HepG2 (cell line): Measurements from ENCODE around the gene SIN3A. TPM values are rescaled to one million over a fixed set of nuclear protein-coding genes. Genes with fewer than 3 reads are reported as not detected.
A peak's percentile ranks its signal among the peaks of the same experiment; 100 is the strongest.

ENCODE experiments used
- ATAC-seq: fragments of 200-7000 bp; cut with Tn5 transposase; 3 replicates; pipeline ENCODE4 v1.9.1; 2020; ENCODE audit warnings: mild to moderate bottlenecking, moderate library complexity
- BruUV-seq: library from RNA; stranded (reverse); fragments of 400-500 nt; replicated peaks from 2 replicates; lab custom pipeline; 2021; lab: Mats Ljungman, UMichigan
- CTCF ChIA-PET: fragments of 300-600 bp; formaldehyde crosslinking; extraction: SDS; loops from one replicate; lab custom pipeline; 2021; ENCODE audit warnings: low total read pairs, inconsistent platforms, low intra/inter-chr PET ratio; lab: Yijun Ruan, JAX
- POLR2A ChIA-PET: fragments of 350-600 bp; sonication (Branson Sonifier 250); formaldehyde crosslinking; loops from one replicate; lab custom pipeline; 2020; ENCODE audit warnings: antibody characterized with exemption, inconsistent platforms; lab: Yijun Ruan, JAX
- DNase-seq: peaks from one replicate; pipeline ENCODE4 v3.0.0-alpha.2; 2015; ENCODE audit warnings: low spot score
- FAIRE-seq: peaks from 3 replicates; lab custom pipeline; 2011; peaks lifted over from hg19 to GRCh38; lab: Jason Lieb, UNC
- H2AFZ ChIP-seq: one replicate; pipeline ENCODE4 v1.6.1; 2011; ENCODE audit warnings: low read length, inconsistent platforms
- H3K27ac ChIP-seq: fragments of 300-600 bp; 3 replicates; pipeline ENCODE4 v1.8.0; 2011; ENCODE audit warnings: mixed run types, mild to moderate bottlenecking, mixed read lengths, low read length, inconsistent platforms; ENCODE audit not compliant: insufficient read depth; ENCODE audit errors: extremely low read length
- H3K27me3 ChIP-seq, 2 experiments: fragments of 200-600 bp in 1 of 2; 2 replicates in 1 of 2; 3 replicates in 1 of 2; pipeline versions ENCODE4 v1.6.0 to v1.8.0; 2011; ENCODE audit warnings: low read length in 2 of 2, mild to moderate bottlenecking in 2 of 2, moderate library complexity in 2 of 2, inconsistent platforms in 1 of 2; ENCODE audit not compliant: insufficient read depth in 2 of 2, control insufficient read depth in 1 of 2
- H3K36me3 ChIP-seq, 2 experiments: fragments of 200-600 bp in 1 of 2; replicated peaks in 1 of 2; 2 replicates in 1 of 2; 3 replicates in 1 of 2; pipeline versions ENCODE4 v1.5.1 to v1.8.0; 2011; ENCODE audit warnings: low read length in 2 of 2, inconsistent platforms in 1 of 2; ENCODE audit not compliant: insufficient read depth in 2 of 2, control insufficient read depth in 1 of 2
- H3K4me1 ChIP-seq: 2 replicates; pipeline ENCODE4 v1.5.1; 2012; ENCODE audit warnings: low read length, inconsistent platforms; ENCODE audit not compliant: insufficient read depth
- H3K4me2 ChIP-seq: 2 replicates; pipeline ENCODE4 v1.6.0; 2011; ENCODE audit warnings: low read depth, low read length, inconsistent platforms
- H3K4me3 ChIP-seq, 3 experiments: fragments of 200-600 bp in 1 of 3; sonication (generic), shearing (Covaris generic) in 1 of 3; replicated peaks in 1 of 3; 2 replicates each; pipeline ENCODE4 v1.5.1; 2011 to 2016; ENCODE audit warnings: low read length in 3 of 3, inconsistent platforms in 2 of 3, low read depth in 2 of 3, mild to moderate bottlenecking in 2 of 3, control low read depth in 1 of 3, mixed read lengths in 1 of 3; ENCODE audit not compliant: insufficient read depth in 1 of 3
- H3K79me2 ChIP-seq: one replicate; pipeline ENCODE4 v1.6.1; 2011; ENCODE audit warnings: low read length, inconsistent platforms; ENCODE audit not compliant: insufficient read depth
- H3K9ac ChIP-seq: 2 replicates; pipeline ENCODE4 v1.6.0; 2011; ENCODE audit warnings: mild to moderate bottlenecking, low read depth, low read length, inconsistent platforms; ENCODE audit not compliant: insufficient read depth
- H3K9me3 ChIP-seq: 2 replicates; pipeline ENCODE4 v1.5.1; 2012; ENCODE audit warnings: mild to moderate bottlenecking, low read length
- H4K20me1 ChIP-seq: 2 replicates; pipeline ENCODE4 v1.6.0; 2011; ENCODE audit warnings: inconsistent platforms, mild to moderate bottlenecking, low read length, moderate library complexity; ENCODE audit not compliant: insufficient read depth
- KDM1A ChIP-seq: IDR thresholded peaks from 2 replicates; pipeline ENCODE4 v1.6.1; 2016; ENCODE audit warnings: missing compliant biosample characterization
- NRL ChIP-seq: sonication (generic); formaldehyde crosslinking; IDR thresholded peaks from 2 replicates; pipeline ENCODE4 v1.5.0; 2020; ENCODE audit warnings: missing genetic modification reagents, mild to moderate bottlenecking, moderate library complexity, borderline replicate concordance
- PITX1 ChIP-seq: sonication (generic); formaldehyde crosslinking; IDR thresholded peaks from 2 replicates; pipeline ENCODE4 v1.5.1; 2020; ENCODE audit warnings: mild to moderate bottlenecking, missing genetic modification reagents
- ZBTB7A ChIP-seq: sonication (generic); formaldehyde crosslinking; IDR thresholded peaks from 2 replicates; pipeline ENCODE4 v1.8.0; 2022; ENCODE audit warnings: mild to moderate bottlenecking, missing genetic modification reagents
- ZMYM4 ChIP-seq: sonication (generic); formaldehyde crosslinking; IDR thresholded peaks from 2 replicates; pipeline ENCODE4 v1.8.1; 2023; ENCODE audit warnings: mild to moderate bottlenecking, missing genetic modification reagents
- ZNF34 ChIP-seq: sonication (generic); formaldehyde crosslinking; IDR thresholded peaks from 2 replicates; pipeline ENCODE4 v1.4.0; 2020; ENCODE audit warnings: mild to moderate bottlenecking, missing genetic modification reagents, borderline replicate concordance
- ZNF441 ChIP-seq: sonication (generic); formaldehyde crosslinking; IDR thresholded peaks from 2 replicates; pipeline ENCODE4 v1.7.0; 2021; ENCODE audit warnings: missing genetic modification reagents, borderline replicate concordance
- ZSCAN22 ChIP-seq: sonication (generic); formaldehyde crosslinking; IDR thresholded peaks from 2 replicates; pipeline ENCODE4 v1.4.0; 2020; ENCODE audit warnings: mild to moderate bottlenecking, missing genetic modification reagents
- ZSCAN9 ChIP-seq: IDR thresholded peaks from 2 replicates; pipeline ENCODE4 v1.6.1; 2016; ENCODE audit warnings: borderline replicate concordance
- WGBS: methylation state at CpG from one replicate; pipeline ENCODE4 v1.1.6; 2017; ENCODE audit warnings: low lambda C conversion rate; 5-methylcytosine and 5-hydroxymethylcytosine counted together
- in situ Hi-C: cut with HindIII; loops from 2 replicates; pipeline ENCODE4 v1.10.0; 2017; ENCODE audit warnings: low pct_unique_long_range_greater_than_20kb; ENCODE audit not compliant: extremely low pct_ligation_motif_present
- intact Hi-C: fragments of 100-400 bp; cut with micrococcal nuclease; formaldehyde crosslinking; loops from one replicate; pipeline ENCODE4 v1.10.0; 2022; ENCODE audit not compliant: unreplicated experiment
- polyA plus RNA-seq, 8 experiments: library from polyadenylated mRNA; depleted of rRNA in 3 of 8; stranded (reverse) in 7 of 8; unstranded in 1 of 8; fragments of >200 nt; fragmentation: Illumina TruSeq in 4 of 8; extraction: Trizol in 4 of 8; gene quantifications; 2 replicates each; pipeline versions ENCODE4 v1.2.1 to v1.2.3, GENCODE V29; 2011 to 2016; ENCODE audit warnings: low read depth in 4 of 8, missing spikeins in 1 of 8, mixed read lengths in 1 of 8; ENCODE audit not compliant: insufficient read depth in 1 of 8
- total RNA-seq, 5 experiments: library from RNA; depleted of rRNA; stranded (reverse); fragments of >200 nt; fragmentation: Illumina TruSeq; extraction: Trizol; gene quantifications; 2 replicates each; pipeline ENCODE4 v1.2.3, GENCODE V29; 2016; ENCODE audit warnings: low read depth in 1 of 5
- TF ChIP-seq, protein P1 (sequence below): sonication (generic); formaldehyde crosslinking; IDR thresholded peaks from 2 replicates; pipeline ENCODE4 v1.5.0; 2020; ENCODE audit warnings: missing genetic modification reagents
- TF ChIP-seq, protein P2 (sequence below): sonication (generic); formaldehyde crosslinking; IDR thresholded peaks from 2 replicates; pipeline ENCODE4 v1.5.1; 2020; ENCODE audit warnings: mild to moderate bottlenecking, missing genetic modification reagents

The SIN3A gene
- total and polyA plus RNA-seq, 2 of the 13 experiments (the other 11 are each of a cell fraction or from before 2014, with no cell fraction given) = 16.1 to 28.1 TPM

DNA sequence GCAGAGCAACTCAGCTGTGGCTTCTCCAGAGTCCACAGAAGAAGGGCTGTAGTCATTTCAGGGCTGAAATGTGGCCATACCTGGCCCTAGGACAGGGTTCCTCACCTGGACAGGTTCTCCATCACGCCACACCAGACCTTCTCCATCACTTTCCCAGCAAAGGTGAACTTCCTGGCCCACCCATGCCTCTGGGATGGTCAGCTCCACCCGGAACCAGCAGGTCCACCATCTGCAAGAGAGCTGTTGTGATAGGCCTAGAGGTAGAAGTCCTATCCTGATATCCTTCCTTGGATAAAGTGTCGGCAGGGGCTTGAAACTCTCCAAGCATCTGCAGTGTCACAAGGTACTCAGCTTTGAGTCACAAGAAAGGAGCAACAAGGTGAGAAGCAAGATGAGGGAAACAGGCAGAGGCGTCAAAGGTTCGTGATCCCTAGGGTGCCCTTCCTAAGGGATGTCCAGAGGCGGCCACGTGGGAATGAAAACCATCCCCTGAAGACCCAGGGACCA is 84.0 kb downstream of the SIN3A start (continued):
- TF ChIP-seq PITX1 (CRISPR knock-in tag) (no peak), KDM1A (CRISPR knock-in tag) (peak; percentile 41; the same call in 1 of the 2 replicates), ZSCAN9 (no peak)
- TF ChIP-seq, protein P1, sequence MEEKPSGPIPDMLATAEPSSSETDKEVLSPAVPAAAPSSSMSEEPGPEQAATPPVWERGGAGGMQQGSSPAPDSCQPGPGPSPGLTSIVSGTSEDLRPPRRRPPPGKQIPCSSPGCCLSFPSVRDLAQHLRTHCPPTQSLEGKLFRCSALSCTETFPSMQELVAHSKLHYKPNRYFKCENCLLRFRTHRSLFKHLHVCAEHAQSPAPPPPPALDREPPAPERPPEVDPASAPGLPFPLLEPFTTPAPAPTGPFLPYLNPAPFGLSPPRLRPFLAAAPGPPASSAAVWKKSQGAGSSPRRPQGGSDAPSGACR = no peak

DNA sequence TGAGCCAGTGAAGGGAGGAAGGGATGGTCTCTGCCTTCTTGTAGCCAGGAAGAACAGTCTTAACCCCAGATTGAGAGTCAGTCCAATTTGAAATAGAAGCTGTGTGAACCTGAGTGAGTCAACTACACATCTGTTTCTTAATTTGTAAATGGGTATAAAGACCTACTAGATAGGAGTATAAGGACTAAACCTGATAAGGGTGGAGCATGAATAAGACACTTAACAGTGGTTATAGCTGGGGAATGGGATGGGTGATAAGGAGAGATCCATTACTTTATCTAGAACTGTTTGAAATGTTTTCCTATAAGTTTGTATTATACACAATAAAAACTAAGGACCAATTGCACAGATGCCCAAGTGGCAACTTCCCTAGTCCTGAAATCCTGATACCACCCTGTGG is 84.5 kb downstream of the SIN3A start:
- Histone ChIP-seq H3K79me2 (peaks cover 5% of the 10 kb centered on the region), H3K36me3 (peaks cover 14 to 40% of the 10 kb centered on the region in 2 experiments), H3K4me3 (0 out of 6 replicates have a peak overlapping the region, but pooled peaks of 1 of the 3 experiments have one; percentile 92), H3K27me3 (no peaks in the 10 kb centered on the region), H3K27ac (no peak overlapping the region), H2AFZ (no peak overlapping the region), H4K20me1 (0 out of 2 replicates have a peak, but pooled peaks cover 4% of the 10 kb centered on the region), H3K4me1 (peaks cover 39% of the 10 kb centered on the region), H3K9ac (no peak overlapping the region; the same call in 1 of the 2 replicates), H3K9me3 (no peaks in the 10 kb centered on the region), H3K4me2 (peak overlapping the region; percentile 59)
- intact Hi-C loops (loop anchor here (1.0 to 10.0 kb wide), 3 partner anchors 20 to 318 kb away; partner anchors contain the start of genes NEIL1 and SIN3A), in situ Hi-C loops (loop anchor here (5.0 to 10.0 kb wide), 2 partner anchors 85 to 278 kb away; partner anchors contain the start of genes IMP3, SIN3A and SNX33)
- no peak for TF ChIP-seq ZMYM4
- FAIRE-seq (no peak), DNase-seq (no peak), ATAC-seq (no peak)
- TSS peak; percentile 48 for BruUV-seq
- ChIA-PET CTCF (no interaction called here), POLR2A (interaction anchor here (1.0 to 4.7 kb wide), 5 partner anchors 12 to 305 kb away, joined by 3 to 185 read pairs (median 8); partner anchors contain the start of gene SIN3A)

DNA sequence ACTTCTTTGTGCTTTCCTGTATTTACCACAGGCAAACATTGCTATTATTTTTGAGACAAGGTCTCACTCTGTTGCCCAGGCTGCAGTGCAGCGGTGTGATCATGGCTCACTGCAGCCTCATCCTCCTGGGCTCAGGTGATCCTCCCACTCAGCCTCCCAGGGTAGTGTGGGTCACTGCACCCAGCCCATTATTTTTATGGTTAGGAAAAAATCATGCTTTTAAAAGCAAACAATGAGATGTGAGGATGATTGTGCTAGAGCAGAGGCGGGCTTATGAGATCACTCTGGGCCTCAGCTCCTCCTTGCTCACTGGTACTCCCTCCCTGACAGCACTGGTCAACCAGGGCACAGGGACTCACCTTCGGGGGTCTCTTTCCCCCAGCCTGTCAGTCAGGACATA is 85.3 kb downstream of the SIN3A start:
- DNase-seq = no peak
- Histone ChIP-seq H2AFZ (no peak overlapping the region), H3K79me2 (peaks cover 5% of the 10 kb centered on the region), H3K4me3 (no peak overlapping the region), H3K4me1 (peaks cover 39% of the 10 kb centered on the region), H4K20me1 (0 out of 2 replicates have a peak, but pooled peaks cover 4% of the 10 kb centered on the region), H3K27me3 (no peaks in the 10 kb centered on the region), H3K4me2 (no peak overlapping the region), H3K27ac (no peak overlapping the region), H3K36me3 (peaks cover 8 to 38% of the 10 kb centered on the region in 2 experiments), H3K9me3 (no peaks in the 10 kb centered on the region), H3K9ac (no peak overlapping the region)
- in situ Hi-C loops = loop anchor here (5.0 to 10.0 kb wide), 2 partner anchors 86 to 279 kb away; partner anchors contain the start of genes IMP3, SIN3A and SNX33
- ChIA-PET POLR2A (interaction anchor here (1.0 kb wide), 1 partner anchor 13 kb away, joined by 3 read pairs; no protein-coding TSS in a partner anchor), CTCF (no interaction called here)
- BruUV-seq = no TSS peak
- intact Hi-C loops = loop anchor here (5.0 to 10.0 kb wide), 2 partner anchors 86 to 319 kb away; partner anchors contain the start of gene SIN3A
- TF ChIP-seq ZNF34 (CRISPR knock-in tag) (no peak), ZBTB7A (CRISPR knock-in tag) (no peak), NRL (CRISPR knock-in tag) (no peak), ZSCAN22 (no peak), ZNF441 (CRISPR knock-in tag) (no peak)
- TF ChIP-seq, protein P2, sequence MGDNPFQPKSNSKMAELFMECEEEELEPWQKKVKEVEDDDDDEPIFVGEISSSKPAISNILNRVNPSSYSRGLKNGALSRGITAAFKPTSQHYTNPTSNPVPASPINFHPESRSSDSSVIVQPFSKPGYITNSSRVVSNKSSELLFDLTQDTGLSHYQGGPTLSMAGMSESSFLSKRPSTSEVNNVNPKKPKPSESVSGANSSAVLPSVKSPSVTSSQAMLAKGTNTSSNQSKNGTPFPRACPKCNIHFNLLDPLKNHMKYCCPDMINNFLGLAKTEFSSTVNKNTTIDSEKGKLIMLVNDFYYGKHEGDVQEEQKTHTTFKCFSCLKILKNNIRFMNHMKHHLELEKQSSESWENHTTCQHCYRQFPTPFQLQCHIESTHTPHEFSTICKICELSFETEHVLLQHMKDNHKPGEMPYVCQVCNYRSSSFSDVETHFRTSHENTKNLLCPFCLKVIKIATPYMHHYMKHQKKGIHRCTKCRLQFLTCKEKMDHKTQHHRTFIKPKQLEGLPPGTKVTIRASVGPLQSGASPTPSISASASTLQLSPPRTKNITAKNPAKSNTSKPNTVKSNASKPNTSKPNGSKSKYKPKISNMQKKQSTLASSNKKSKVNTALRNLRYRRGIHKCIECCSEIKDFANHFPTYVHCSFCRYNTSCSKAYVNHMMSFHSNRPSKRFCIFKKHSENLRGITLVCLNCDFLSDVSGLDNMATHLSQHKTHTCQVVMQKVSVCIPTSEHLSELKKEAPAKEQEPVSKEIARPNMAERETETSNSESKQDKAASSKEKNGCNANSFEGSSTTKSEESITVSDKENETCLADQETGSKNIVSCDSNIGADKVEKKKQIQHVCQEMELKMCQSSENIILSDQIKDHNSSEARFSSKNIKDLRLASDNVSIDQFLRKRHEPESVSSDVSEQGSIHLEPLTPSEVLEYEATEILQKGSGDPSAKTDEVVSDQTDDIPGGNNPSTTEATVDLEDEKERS (CRISPR knock-in tag) = no peak
- ATAC-seq = no peak
- FAIRE-seq = no peak
- 92% methylated on average over 3 of the region's 3 CpGs for WGBS
